NCI-H2227 (cell line): ENCODE data around the gene MTX1.
A peak's percentile ranks its signal among the peaks of the same experiment; 100 is the strongest.

Experiments
- DNase-seq: peaks from one replicate; lab custom pipeline; 2025; ENCODE audit not compliant: unreplicated experiment; lab: John Stamatoyannopoulos, UW

MTX1 gene

GRCh38 chr1:155173478-155174323, 34.8 kb upstream of the MTX1 start, which contains the start of gene TRIM46:
TSS of gene TRIM46 (plus strand) at chr1:155173849. CDS start at chr1:155173967, 118 bp downstream.
- DNase-seq = peak; percentile 90

GRCh38 chr1:155174324-155175280, 33.9 kb upstream of the MTX1 start:
- DNase-seq = peak; percentile 90

DNA sequence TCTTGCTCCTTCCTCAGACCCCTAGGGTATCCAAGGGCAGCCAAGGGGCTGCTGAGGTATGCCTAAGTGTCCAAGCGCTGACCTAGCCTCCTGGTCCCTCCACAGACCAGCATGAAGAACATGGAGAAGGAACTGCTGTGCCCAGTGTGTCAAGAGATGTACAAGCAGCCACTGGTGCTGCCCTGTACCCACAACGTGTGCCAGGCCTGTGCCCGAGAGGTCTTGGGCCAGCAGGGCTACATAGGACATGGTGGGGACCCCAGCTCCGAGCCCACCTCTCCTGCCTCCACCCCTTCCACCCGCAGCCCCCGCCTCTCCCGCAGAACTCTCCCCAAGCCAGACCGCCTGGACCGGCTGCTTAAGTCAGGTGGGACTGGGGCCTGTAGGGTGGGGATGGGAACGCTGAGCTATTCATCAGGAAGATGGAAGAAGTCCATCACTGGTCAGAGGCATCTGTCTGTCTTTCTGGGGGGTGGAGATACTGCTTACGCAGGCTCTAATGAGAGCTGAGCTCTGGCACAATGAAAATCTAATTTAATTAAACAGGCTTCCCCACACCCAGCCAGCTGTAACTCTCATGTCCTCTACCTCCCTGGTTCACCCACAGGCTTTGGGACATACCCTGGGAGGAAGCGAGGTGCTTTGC, 33.1 kb upstream of the MTX1 start:
- no peak for DNase-seq

DNA sequence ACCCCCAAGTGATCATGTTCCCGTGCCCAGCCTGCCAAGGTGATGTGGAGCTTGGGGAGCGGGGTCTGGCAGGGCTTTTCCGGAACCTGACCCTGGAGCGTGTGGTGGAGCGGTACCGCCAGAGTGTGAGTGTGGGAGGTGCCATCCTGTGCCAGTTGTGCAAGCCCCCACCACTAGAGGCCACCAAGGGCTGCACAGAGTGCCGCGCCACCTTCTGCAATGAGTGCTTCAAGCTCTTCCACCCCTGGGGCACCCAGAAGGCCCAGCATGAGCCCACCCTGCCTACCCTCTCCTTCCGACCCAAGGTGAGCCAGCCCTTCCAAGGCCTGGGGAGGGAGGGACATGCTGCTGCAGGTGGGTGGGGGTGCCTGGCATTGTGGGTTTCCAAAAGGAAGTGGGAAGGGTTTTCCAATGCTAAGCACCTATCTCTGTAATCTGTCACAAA, 32.5 kb upstream of the MTX1 start:
- no peak for DNase-seq

- DNase-seq = peak; percentile 86
Observed at GRCh38 chr1:155176544-155177071, 31.9 kb upstream of the MTX1 start.

DNA sequence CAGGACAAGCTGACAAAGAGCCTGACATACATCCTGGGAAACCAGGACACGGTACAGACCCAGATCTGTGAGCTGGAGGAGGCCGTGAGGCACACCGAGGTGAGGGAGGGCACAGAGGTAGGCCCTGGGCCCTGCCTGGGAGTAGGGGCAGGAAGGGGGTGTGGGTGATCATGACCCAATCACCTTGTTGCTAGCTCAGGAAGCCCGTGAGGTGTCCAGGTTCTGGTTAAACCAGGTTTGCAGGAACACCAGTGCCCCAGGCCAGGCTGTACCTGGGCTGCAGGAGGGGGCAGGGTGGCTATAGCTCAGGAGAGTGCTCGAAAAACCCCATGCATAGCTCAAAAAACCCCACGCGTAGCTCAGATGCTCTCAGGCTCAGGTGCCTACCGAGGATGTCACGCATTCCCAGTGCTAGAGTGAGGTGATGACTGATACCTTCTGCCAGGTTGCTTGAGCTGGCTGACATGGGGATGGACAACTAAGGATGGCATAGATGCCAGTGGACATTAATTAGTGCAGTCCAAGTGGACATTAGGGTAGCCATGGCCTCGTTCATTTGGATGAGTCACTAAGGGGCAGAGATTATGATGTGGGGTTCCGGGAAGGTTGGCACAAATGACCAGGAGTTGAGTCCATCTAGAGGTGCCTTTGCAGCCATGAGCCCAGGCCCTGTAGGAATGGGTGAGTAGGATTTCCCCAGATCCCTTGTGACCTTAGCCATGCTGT, 31.1 kb upstream of the MTX1 start:
- DNase-seq = no peak

GRCh38 chr1:155177918-155178281, 30.6 kb upstream of the MTX1 start:
- no peak for DNase-seq

DNA sequence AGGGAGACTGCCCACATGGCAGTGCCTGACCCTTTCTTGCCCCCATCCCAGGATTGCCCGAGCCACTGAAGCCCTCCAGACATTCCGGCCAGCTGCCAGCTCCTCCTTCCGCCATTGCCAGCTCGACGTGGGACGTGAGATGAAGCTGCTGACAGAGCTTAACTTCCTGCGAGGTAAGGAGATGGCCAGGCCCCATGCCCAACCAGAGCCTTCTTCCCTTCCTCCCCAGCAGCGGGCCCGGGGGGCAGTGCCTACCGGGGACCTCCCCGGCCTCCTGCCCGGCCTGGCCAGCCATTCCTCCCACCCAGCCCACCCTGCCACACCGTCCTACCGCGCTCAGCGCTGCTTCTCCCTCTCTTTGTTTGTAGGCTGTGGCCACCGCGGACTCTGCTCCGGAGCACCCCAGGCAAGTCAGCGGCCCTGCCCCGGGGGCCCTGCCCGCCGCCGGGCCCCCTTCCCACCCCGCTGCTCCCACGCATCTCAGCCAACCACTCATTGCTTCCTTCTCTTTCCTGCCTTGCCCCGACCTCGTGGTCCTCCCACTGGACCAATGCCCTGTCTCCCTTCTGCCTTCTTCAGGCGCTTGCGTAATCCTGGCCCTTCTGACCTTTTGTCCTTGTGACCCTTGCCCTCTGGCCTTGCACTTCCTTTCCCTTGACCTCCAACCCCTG, 29.9 kb upstream of the MTX1 start:
- DNase-seq = no peak

DNA sequence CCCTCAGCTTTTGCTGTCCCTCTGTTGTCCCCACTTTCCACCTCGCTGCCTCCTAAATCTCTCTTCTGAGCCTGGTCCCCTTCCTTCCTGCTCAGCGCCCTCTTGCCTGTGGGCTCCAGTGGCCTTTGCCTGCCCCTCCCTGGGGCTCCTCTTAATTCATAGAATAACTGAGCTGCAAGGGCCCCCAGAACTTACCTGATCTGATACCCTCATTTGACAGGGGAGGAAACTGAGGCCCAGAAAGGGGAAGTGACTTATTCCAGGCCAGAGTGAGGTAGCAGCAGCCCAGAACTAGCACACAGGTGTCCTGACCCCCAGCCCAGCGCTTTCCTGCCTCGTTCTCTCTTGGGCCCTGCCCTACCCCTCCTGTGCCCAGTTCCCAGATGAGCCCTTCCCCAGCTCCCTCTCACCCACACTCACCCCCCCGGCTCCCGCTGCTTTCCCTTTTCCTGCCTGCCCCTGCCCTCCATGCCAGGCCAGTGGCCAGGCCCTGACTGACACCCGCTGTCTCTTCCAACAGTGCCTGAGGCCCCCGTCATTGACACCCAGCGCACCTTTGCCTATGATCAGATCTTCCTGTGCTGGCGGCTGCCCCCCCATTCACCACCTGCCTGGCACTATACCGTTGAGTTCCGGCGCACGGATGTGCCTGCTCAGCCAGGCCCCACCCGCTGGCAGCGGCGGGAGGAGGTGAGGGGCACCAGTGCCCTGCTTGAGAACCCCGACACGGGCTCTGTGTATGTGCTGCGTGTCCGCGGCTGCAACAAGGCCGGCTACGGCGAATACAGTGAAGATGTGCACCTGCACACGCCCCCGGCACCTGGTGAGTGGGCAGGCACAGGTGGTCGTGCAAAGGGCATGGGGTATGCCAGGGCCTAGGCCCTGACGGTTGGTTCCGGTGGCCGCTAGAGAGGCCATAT, 29.1 kb upstream of the MTX1 start:
- no peak for DNase-seq

GRCh38 chr1:155181371-155182051, 27.0 kb upstream of the MTX1 start:
- DNase-seq = no peak

DNA sequence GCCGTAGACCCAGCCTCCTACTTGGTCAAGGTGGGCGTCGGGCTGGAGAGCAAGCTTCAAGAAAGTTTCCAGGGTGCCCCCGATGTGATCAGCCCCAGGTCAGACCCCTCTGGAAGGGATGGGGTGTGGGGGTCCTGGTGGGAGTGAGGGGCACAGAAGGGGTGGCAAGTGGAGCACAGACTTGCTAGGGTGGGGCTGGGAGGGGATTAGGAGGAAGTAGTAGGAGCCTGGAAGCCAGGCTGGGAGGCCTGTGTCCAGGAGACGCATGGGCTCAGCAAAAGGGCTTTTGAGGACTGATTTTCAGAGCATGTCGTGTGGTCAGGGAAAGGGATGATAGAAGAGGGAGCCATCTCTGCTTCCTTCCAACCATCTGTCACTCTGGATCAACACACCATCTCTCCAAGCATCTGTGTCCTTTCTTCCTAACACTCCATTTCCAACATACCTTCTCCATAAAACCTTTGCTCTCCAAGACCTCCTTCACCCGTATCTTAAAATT, 26.4 kb upstream of the MTX1 start:
- DNase-seq = no peak

GRCh38 chr1:155183775-155184221, 24.7 kb upstream of the MTX1 start:
- no peak for DNase-seq

GRCh38 chr1:155184351-155184811, 24.1 kb upstream of the MTX1 start:
- DNase-seq = no peak

DNA sequence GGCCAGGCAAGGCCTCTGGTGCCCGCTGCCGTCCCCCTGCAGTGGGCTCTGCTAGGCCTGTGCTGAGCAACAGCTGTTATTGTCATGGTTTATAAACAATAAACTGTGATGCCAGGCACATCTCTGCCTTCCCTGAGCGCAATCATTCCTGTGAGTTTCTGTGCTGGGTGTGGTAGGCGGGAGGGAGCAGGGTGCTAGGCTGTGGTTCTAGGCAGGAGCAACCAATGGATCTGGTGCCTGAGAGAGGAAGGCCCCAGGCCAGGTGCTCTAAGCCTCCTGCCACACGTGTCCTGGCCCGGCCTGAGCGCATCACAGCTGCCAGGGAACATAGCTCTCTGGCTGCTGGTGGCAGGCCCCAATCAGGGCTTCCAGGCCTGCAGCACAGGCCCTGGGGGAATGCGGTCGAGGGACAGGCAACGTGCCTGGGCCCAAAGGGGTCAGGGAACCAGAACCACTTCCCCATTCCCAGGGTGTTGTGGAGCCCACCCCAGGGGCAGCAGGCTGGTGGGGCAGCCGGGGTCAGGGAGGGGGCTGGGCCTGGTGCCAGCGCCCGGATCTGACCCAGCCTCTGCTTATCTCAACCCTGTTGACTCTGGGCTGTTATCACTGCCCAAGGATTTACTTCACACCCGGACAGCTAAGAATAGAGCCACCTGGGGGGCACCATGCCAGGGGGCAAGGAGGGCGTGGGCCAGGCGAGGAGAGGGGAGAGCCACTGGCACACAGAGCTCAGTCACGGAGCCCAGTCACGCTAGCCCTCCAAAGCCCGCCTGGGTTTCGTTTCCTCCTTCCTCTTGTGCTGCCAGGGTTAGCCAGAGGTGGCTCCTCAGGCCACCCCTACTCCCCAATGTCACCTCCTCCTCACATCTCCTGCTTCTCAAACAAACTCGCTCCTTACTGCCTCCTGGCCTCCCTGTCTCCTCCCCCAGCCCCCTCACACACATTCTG, 23.4 kb upstream of the MTX1 start:
- DNase-seq = no peak

DNA sequence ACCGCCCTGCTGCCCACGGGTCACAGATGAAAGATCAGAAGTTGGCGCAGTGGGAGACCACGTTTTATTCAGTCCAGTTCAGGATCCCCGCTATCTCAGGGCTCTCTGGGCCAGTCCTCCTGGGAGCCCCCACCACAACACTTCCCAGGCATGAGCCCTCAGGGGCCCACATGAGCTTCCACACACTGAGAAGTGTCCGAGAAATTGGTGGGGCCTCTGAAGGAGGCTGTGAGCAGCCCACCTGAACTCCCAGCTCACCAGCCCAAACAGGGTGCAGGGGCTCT, 22.8 kb upstream of the MTX1 start:
- no peak for DNase-seq

- peak; percentile 49 for DNase-seq
Observed at GRCh38 chr1:155186067-155186793, 22.3 kb upstream of the MTX1 start.
